Body of pancreas (tissue), 4 donors: Measurements from ENCODE around the gene SPAG7. TPM values are rescaled to one million over a fixed set of nuclear protein-coding genes. Genes with fewer than 3 reads are reported as not detected.
A peak's percentile ranks its signal among the peaks of the same experiment; 100 is the strongest.

Experiments used
- ATAC-seq: fragments of 150-250 bp; one replicate; pipeline ENCODE4 v1.9.1; 2016
- DNase-seq, 4 donors: peaks; one replicate each; pipeline ENCODE4 v3.0.0-alpha.2; 2019
- H3K27ac ChIP-seq, 4 donors: fragments of 200-600 bp; sonication (generic); 1 replicate in 3 of 4; 2 replicates in 1 of 4; pipeline versions ENCODE4 v1.5.1 to v1.6.1; 2016 to 2019; ENCODE audit warnings: mild to moderate bottlenecking in 1 of 4, mixed read lengths in 1 of 4, moderate library complexity in 1 of 4
- H3K27me3 ChIP-seq, 2 donors: fragments of 200-600 bp; sonication (generic); one replicate each; pipeline ENCODE4 v1.6.0; 2016; ENCODE audit warnings: mild to moderate bottlenecking in 1 of 2
- H3K36me3 ChIP-seq, 2 donors: fragments of 200-600 bp; sonication (generic); replicated peaks in 1 of 2; 2 replicates each; pipeline ENCODE4 v1.5.1; 2016; ENCODE audit warnings: low read depth in 2 of 2; ENCODE audit not compliant: insufficient read depth in 1 of 2
- H3K4me1 ChIP-seq: fragments of 200-600 bp; sonication (generic); one replicate; pipeline ENCODE4 v1.6.0; 2016
- H3K4me3 ChIP-seq, 2 donors: fragments of 200-600 bp; sonication (generic); 1 replicate in 1 of 2; 2 replicates in 1 of 2; pipeline ENCODE4 v1.5.1; 2016 to 2019
- H3K9me3 ChIP-seq, 3 donors: fragments of 200-600 bp; sonication (generic); 1 replicate in 2 of 3; 2 replicates in 1 of 3; pipeline ENCODE4 v1.5.1; 2016
- POLR2A ChIP-seq, 3 donors: fragments of 450-650 bp; IDR thresholded peaks; one replicate each; pipeline ENCODE4 v1.6.1; 2016; ENCODE audit warnings: antibody characterized with exemption in 3 of 3, mild to moderate bottlenecking in 2 of 3
- WGBS, 2 donors: methylation state at CpG; one replicate each; pipeline ENCODE4 v1.1.5; 2017; 5-methylcytosine and 5-hydroxymethylcytosine counted together
- intact Hi-C: fragments of 100-400 bp; cut with DNase I; formaldehyde crosslinking; loops from one replicate; pipeline ENCODE4 v1.15.1; 2023
- total RNA-seq, 2 donors: library from RNA; depleted of rRNA; stranded (reverse); fragments of >200 nt; gene quantifications; one replicate each; pipeline ENCODE4 v1.1.0, GENCODE V29; 2016
- TF ChIP-seq, protein P1 (sequence below), 7 experiments: fragments of 450-650 bp in 4 of 7; fragments of 200-600 bp in 3 of 7; sonication (generic) in 3 of 7; IDR thresholded peaks; one replicate each; pipeline ENCODE4 v1.5.1; 2016 to 2019; ENCODE audit warnings: antibody characterized with exemption in 7 of 7

Gene SPAG7
- total RNA-seq, 2 donors from 2014 or later: 26.2 to 29.0 TPM

- no peaks in the 10 kb centered on the region for H3K27me3 ChIP-seq
- H3K4me3 ChIP-seq: no peak overlapping the region
- 69 to 77% methylated on average over 14 of the region's 14 CpGs for WGBS, 2 donors
- H3K36me3 ChIP-seq: no peaks in the 10 kb centered on the region
- H3K4me1 ChIP-seq: peaks cover 9% of the 10 kb centered on the region
- DNase-seq (no peak), ATAC-seq (no peak)
- intact Hi-C loops: no loop called here
- no peaks in the 10 kb centered on the region for H3K9me3 ChIP-seq
- no peak overlapping the region for H3K27ac ChIP-seq
- no peak for TF ChIP-seq POLR2A (IDR thresholded peaks at IDR 0.05)
- TF ChIP-seq, protein P1, sequence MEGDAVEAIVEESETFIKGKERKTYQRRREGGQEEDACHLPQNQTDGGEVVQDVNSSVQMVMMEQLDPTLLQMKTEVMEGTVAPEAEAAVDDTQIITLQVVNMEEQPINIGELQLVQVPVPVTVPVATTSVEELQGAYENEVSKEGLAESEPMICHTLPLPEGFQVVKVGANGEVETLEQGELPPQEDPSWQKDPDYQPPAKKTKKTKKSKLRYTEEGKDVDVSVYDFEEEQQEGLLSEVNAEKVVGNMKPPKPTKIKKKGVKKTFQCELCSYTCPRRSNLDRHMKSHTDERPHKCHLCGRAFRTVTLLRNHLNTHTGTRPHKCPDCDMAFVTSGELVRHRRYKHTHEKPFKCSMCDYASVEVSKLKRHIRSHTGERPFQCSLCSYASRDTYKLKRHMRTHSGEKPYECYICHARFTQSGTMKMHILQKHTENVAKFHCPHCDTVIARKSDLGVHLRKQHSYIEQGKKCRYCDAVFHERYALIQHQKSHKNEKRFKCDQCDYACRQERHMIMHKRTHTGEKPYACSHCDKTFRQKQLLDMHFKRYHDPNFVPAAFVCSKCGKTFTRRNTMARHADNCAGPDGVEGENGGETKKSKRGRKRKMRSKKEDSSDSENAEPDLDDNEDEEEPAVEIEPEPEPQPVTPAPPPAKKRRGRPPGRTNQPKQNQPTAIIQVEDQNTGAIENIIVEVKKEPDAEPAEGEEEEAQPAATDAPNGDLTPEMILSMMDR (IDR thresholded peaks at IDR 0.05): no peak
Measured at GRCh38 chr17:4953451-4953961, 14.1 kb downstream of the SPAG7 start.

GRCh38 chr17:4951486-4951885 is 16.1 kb downstream of the SPAG7 start:
- H3K4me3 ChIP-seq: no peak overlapping the region
- H3K4me1 ChIP-seq: peaks cover 15% of the 10 kb centered on the region
- ATAC-seq (no peak), DNase-seq (no peak)
- 67 to 92% methylated on average over 3 of the region's 3 CpGs for WGBS, 2 donors
- no peaks in the 10 kb centered on the region for H3K36me3 ChIP-seq
- intact Hi-C loops: no loop called here
- H3K9me3 ChIP-seq: no peaks in the 10 kb centered on the region
- H3K27ac ChIP-seq: no peak overlapping the region
- H3K27me3 ChIP-seq: no peaks in the 10 kb centered on the region
- no peak for TF ChIP-seq POLR2A (IDR thresholded peaks at IDR 0.05)
- TF ChIP-seq, protein P1 (IDR thresholded peaks at IDR 0.05): no peak

DNA sequence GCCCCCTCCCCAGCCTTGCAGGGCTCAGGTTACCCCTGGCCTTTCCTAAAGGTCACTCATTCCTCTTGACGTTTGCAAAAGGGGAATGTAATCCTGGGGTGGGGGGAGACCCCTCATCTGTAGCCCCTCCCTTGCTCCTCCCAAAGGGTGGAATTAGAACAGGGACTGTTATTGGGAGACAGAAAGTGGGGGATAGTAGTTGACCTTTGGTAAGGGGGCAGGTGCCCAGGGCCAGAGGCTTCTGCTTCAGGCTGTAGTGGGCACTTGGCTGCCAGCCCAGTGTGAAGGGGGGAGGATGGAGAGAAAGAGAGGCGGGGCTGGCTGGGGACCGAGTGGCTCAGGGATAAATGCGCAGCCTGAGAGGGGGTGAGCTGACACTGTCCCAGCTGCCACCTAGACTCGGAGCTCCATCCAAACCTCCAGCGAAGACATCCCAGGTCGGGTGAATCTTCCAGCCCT is 16.8 kb downstream of the SPAG7 start, which contains the start of gene ENO3:
Gene ENO3, plus strand, starts transcription at position 374 of the 459 bp plus-strand sequence. CDS start 711 bp downstream, outside the sequence.
- WGBS, 2 donors: 51 to 65% methylated on average over 7 of the region's 7 CpGs

DNA sequence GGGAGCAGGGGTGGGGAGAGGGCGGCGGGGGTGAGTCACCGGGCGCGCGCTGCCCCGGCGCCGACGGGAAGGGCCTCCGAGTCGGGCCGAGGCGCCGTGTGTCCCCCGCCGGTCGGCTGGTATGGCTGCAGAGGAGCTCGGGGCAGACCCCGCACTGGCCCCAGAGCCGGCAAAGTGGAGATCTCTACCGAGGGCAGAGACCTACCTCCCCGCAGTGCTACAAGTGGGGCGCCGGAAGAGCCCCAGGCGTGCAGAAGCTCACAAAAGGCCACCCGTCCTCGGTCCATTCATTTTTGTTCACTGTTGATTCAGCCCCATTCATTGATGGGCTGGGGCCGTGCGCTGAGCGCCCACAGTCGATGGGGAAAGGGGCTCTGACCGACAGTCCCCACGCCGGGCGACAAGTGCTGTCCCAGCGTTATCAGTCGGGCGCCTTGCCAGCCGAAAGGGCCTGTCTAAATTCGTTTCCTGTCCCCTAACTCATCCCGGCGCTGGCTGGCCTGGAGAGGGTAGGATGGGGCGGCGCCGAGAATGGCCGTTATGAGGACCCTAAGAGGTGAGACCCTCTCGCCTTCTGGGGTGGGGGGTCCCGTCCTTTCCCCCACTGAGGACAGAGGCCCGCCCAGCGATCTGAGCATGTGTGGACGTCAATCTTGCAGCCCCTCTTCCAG is 17.4 kb downstream of the SPAG7 start:
- DNase-seq (peak; percentile 48 to 59 (median 56)), ATAC-seq (peak; percentile 39)
- Histone ChIP-seq H3K4me1 (peaks cover 28% of the 10 kb centered on the region), H3K36me3 (no peaks in the 10 kb centered on the region), H3K27me3 (no peaks in the 10 kb centered on the region), H3K4me3 (peak overlapping the region in 1 of 2 donors; percentile 61), H3K9me3 (no peaks in the 10 kb centered on the region), H3K27ac (peak overlapping the region; percentile 93 to 99 (median 96))
- TF ChIP-seq, protein P1 (IDR thresholded peaks at IDR 0.05): no peak
- TF ChIP-seq POLR2A (IDR thresholded peaks at IDR 0.05): peak in 1 of 3 donors; percentile 44
- WGBS, 2 donors: 21 to 23% methylated on average over 19 to 38 of the region's 52 CpGs
- intact Hi-C loops: no loop called here

More for the DNA sequence above, 16.8 kb downstream of the SPAG7 start, which contains the start of gene ENO3:
- no peak for ATAC-seq
- DNase-seq: no peak
- TF ChIP-seq, protein P1 (IDR thresholded peaks at IDR 0.05): no peak
- no peak for TF ChIP-seq POLR2A (IDR thresholded peaks at IDR 0.05)
- Histone ChIP-seq H3K27me3 (no peaks in the 10 kb centered on the region), H3K4me3 (peak within 1 kb of the TSS in 1 of 2 donors; percentile 61), H3K27ac (peak within 1 kb of the TSS; percentile 93 to 99 (median 96)), H3K4me1 (peaks cover 22% of the 10 kb centered on the region), H3K9me3 (no peaks in the 10 kb centered on the region), H3K36me3 (no peaks in the 10 kb centered on the region)
- intact Hi-C loops: no loop called here
